GM19351 (cell line): ENCODE measurements around the gene KRT81.

Experiments used
- ATAC-seq: cut with Tn5 transposase; IDR thresholded peaks from one replicate; pipeline ENCODE4 v1.9.1; 2021; ENCODE audit warnings: mild to moderate bottlenecking, moderate library complexity; ENCODE audit not compliant: unreplicated experiment

KRT81 gene

GRCh38 chr12:52291267-52291935 lies at the start of gene KRT81:
Gene KRT81, minus strand, starts transcription at chr12:52291534. Its CDS starts 69 bp downstream, at chr12:52291465.
- ATAC-seq = no peak

DNA sequence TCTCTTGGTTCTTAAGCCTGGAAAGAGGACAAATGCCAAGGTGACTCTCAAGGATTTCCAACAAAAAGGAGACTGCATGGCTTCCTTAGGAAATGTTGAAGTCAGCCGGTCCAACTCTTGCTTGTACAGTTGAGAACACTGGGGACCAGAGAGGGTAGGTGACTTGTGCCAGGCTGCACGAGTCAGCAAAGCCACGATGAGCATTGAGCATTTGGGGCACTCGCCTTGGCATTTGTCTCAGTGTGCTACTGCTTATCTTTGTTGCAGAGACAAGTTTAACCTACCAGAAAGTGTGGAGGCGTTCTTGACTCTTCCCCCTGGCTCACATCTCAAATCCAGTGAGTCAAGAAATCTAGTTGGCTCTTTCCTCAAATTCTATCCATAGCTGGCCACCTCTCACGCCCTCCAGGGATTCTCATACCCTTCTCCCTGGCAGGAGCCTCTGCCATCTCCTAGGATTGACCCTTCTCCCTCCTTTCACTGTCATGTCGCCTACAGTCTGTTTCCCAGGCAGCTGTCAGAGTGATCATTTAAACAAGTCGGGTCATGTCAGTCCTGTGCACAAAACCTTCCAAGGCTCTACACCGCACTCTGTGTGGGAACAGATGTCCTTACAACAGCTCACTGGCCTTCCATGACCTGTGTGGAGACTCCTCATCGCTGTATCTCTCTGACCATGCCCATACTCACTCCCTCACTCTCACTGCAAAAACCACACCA lies 47.1 kb upstream of the KRT81 start:
- no peak for ATAC-seq

DNA sequence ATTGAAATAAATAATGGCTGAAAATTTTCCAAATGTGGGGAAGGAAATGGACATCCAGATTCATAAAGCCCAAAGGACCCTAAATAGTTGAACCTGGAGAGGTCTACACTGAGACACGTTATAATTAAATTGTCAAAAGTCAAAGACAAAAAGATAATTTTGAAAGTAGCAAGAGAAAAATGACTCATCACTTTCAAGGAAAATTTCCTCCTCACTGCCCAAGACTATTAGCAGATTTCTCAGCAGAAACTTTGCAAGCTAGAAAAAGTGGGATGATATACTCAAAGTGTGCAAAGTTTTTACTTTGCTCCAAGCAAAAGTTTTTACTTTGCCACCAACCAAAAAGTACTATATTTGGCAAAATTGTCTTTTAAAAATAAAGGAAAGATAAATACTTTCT lies 45.7 kb upstream of the KRT81 start:
- ATAC-seq = no peak

DNA sequence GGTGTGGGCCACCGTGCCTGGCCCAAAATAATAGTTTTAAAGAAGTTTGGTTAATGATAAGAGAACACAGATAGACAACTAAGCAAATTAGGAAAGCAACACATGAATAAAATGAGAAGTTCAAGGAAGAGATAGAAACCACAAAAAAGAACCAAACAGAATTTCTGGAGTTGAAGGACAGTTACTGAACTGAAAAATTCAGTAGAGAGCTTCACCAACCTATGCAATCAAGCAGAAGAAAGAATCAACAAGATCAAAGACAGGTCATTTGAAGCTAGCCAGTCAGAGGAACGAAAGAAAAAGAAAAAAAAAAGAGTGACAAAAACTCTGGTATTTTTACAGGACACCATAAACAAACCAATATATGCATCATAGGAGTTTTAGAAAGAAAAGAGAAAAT lies 45.3 kb upstream of the KRT81 start:
- ATAC-seq = no peak

DNA sequence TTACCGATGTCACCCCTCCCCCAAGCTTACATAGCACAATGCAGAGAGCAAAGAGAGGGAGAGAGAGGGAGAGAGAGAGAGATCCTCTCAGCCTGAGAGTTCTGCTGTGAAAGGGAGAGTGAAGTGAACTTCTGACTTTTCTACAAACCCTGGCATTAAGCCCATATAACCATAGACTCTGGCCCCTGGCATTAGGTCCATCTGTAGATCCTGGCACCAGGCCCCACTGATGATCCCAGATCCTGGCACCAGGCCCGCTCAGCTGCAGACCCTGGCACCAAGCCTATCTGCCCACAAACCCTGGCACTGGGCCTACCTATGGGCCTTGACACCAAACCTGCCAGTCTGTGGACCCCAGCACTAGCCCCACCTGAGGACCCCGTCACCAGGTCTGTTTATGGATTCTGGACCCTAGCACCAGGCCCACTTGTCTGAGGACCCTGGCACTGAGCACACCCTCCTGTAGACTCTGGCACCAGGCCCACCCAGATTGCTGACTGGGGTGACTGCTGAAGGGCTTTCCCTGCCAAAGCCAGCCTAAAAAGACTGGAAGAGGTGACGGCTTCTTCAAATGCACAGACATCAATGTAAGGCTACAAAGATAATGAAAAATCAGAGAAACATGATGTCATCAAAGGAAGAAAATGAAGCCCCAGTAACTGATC lies 44.4 kb upstream of the KRT81 start:
- no peak for ATAC-seq

DNA sequence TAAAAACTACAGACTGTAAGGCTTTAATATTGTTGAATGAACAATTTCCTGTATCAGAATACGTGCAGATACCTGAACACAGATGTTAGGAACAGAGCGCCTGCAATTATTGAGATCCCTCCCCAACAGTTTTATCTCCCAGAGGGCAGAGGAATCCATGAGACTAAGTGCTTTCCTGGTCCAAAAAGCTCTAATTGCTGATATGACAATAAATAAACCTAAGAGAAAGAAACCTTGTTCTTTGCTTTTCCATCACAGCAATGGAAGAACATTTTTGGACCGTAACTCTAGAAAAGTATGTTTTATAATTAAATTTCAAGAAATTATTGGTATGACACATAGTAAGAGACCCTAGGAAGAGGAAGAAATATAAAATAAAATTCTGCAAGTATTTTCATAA lies 42.9 kb upstream of the KRT81 start:
- ATAC-seq = no peak

- no peak for ATAC-seq
Measured at GRCh38 chr12:52333321-52333720, 42.0 kb upstream of the KRT81 start.

GRCh38 chr12:52332381-52332780 lies 41.0 kb upstream of the KRT81 start:
- ATAC-seq = no peak

GRCh38 chr12:52331833-52332232 lies 40.5 kb upstream of the KRT81 start:
- ATAC-seq = no peak

DNA sequence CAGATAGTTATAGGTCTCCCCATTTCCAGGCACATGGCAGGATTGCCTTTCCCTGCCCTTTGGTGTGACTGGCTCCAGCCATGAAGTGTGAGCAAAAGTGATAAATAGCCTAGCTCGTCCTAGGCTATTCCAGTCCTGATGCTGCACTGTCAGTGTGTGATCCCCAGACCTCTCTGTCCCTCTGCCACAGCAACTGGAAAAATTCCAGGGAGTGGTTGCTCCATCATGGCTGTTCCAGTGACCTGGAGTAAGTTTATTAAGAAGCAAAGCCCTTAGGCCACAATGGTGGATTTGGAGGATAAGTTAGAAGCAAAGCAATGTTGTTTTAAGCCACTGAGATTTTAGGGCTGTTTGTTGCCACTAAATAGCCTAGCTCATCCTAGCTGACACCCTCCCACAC lies 39.7 kb upstream of the KRT81 start:
- no peak for ATAC-seq

- ATAC-seq = no peak
Measured at GRCh38 chr12:52327830-52328500, 36.6 kb upstream of the KRT81 start.

DNA sequence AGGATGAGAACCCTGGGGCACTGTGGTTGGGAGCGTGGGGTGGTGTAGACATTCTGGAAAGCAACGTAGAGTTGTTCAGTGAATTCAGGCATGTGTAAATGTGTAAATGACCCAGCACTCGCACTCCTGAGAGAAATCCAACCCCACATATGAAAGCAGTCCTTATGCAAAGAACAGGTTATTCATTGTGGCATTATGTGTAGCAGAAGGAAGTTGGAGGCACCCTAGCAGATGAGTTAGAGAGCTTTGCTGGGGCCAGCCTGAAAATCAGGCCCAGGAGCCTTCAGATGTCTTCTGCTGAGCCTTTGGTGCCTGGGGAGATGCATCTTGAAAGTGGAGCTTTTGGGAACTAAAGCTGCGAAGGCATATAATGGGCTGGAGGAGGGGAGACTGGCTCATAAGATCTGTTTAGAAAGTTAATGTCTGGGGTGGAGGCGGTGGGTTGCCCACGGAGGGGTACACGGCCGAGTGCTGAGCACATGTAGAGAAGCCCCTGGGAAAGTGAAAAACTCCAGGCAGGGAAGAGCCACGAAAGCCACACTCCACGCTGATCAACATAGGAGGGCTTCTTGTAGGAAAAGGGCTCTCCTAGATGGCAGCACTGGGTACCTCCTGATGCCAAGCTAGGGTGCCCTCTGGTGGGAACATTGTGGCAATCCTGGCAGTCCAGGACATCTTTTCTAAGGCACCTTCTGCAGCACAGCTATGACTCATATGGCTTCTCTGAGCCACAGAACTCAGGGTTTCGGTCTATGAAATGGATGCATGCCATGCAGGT lies 35.9 kb upstream of the KRT81 start:
- ATAC-seq = peak; percentile 95

- no peak for ATAC-seq
Measured at GRCh38 chr12:52324153-52324444, 32.8 kb upstream of the KRT81 start.

DNA sequence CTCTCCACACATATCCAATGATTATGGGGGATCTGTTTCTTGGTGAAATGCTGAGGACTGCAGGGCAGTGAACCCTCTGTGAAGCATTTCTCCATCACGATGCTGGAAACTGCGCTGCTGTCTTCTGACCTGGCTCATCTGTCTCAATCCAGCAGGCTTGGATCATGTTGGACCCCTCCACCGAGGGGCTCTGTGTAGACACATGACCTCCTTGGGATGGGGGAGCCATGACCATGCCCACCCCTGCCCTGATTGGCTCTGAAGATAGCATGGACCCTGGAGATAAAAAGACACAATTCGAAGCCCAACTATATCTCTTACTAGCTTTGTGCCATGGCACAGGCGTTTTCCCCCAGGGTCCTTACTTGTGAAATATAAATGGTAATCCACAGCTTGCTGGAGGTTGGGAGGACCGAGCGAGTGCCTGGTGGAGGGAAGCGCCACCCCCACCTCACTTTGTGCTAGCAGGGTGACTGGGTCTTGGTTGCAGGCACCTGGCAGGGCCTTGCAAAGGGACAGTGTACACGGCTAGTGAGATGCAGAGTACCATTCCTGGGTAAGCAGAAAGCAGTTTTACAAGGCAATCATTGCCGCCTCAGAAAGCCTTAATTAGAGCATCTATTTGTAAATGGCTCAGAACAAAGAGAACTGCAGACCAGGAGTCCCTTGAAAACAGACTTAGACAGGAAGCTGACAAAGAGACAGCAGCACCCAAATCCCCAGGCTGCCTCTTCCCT lies 32.2 kb upstream of the KRT81 start:
- no peak for ATAC-seq

DNA sequence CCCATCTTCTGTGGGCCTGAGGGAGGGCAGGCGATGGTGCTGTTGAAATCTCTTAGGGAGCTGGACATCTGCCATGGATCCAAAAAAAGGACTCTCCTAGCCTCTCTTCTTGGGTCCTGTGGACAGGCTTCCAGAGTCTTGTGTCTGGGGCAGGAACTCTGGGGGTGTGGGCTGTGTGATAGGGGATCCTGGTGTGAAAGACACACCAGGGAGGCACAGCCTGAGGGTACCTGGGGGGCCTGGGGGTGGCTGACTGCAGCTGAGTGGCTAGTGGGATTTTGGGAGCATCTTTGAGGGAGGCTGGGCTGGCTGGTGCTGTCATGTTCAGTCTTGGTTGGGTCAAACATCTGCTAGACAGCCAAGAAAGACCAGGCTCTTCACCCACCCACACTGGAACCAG lies 31.7 kb upstream of the KRT81 start:
- ATAC-seq = no peak

DNA sequence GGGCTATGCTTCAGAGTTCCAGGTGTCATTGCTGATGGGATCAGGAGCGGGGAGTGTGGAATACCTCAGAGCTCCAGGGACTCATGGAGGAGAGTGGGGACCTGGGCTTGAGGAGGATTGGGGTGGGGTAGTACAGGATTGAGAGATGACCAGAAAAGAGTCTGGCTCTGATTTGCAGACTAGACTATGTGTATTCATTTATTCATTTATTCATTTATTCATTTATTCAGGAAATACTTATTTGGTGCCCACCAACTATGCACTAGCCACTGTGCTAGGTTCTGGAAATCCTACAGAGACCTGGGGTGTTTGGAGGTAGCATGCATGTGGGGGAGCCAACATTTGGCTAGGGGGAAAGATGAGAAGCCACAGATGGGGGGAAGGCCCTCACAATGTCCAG lies 30.7 kb upstream of the KRT81 start:
- ATAC-seq = no peak

DNA sequence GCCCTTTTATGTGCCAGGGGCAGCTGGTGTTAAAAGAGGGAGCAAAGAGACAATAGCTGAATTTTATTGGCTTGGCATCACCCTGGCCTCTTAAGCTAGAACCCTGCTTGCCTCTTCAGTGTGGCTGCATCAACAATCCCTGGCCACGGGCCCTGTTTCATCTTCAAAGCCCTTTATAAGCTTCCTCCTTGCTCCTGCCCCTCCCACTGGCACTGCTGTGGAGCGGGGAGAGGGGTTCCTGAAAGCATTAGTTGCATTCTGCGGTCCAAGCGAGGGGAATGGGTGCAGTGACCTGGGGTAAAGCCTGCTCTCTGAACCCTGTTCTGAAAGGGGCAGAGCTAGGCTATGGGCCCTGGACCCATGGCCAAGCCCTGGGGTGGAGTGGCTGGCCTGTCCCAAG lies 30.1 kb upstream of the KRT81 start:
- no peak for ATAC-seq

DNA sequence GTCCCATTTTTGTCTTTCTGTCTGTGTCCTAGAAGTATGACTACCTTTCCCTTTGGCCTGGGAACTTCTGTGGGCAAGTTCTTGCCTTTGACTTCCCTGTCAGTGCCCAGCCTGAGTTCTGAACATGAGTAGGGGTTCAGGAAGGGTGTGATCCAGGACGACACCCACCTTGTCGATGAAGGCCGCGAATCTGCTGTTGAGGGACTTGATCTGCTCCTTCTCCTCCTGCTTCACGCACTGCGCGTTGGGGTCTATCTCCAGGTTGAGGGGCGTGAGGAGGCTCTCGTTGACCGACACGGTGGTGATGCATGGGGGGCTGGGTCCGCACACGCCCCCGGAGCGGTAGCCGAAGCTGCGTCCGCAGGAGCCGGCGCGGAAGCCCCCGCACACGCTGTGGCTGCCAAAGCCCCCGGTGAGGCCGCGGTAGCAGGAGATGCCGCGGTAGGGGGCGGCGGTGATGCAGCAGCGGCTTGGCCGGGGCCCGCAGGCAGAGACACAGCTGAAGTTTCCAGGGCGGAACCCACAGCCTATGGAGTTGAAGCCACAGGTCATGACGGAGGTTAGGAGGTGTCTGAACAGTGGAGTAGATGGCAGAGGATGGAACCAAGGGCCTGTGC lies 29.6 kb upstream of the KRT81 start, which contains the start of gene KRT83:
Gene KRT83 (minus strand): TSS at position 615 of the 617 bp plus-strand sequence. CDS start 63 bp downstream, at position 552.
- no peak for ATAC-seq

- no peak for ATAC-seq
Measured at GRCh38 chr12:52319097-52319496, 27.8 kb upstream of the KRT81 start.
